PC-9 (cell line): ENCODE results near the gene CRADD. TPM values are rescaled to one million over a fixed set of nuclear protein-coding genes. Genes with fewer than 3 reads are reported as not detected.

ENCODE experiments used
- BruUV-seq: library from RNA; stranded (reverse); fragments of 400-500 nt; replicated peaks from 2 replicates; lab custom pipeline; 2021; lab: Mats Ljungman, UMichigan
- CTCF ChIA-PET: fragments of 300-600 bp; sonication (Branson Sonifier 250); formaldehyde crosslinking; loops from one replicate; lab custom pipeline; 2022; ENCODE audit warnings: antibody characterized with exemption; lab: Charles Lee
- POLR2A ChIA-PET: fragments of 300-600 bp; sonication (Branson Sonifier 250); formaldehyde crosslinking; loops from one replicate; lab custom pipeline; 2022; ENCODE audit warnings: antibody characterized with exemption; ENCODE audit not compliant: unreplicated experiment; lab: Charles Lee
- DNase-seq, 2 experiments: peaks; one replicate each; pipeline versions ENCODE4 v3.0.0 to v3.0.0-alpha.2; 2015 to 2022; ENCODE audit warnings: mixed read lengths in 1 of 2
- H2AFZ ChIP-seq: fragments of 200-600 bp; sonication (generic); 2 replicates; pipeline ENCODE4 v1.8.1; 2017; ENCODE audit warnings: antibody characterized with exemption
- H3F3A ChIP-seq: fragments of 200-600 bp; sonication (generic); 2 replicates; pipeline ENCODE4 v1.8.1; 2017; ENCODE audit warnings: antibody characterized with exemption, mild to moderate bottlenecking, low read depth; ENCODE audit not compliant: insufficient read depth
- H3K27ac ChIP-seq: fragments of 200-600 bp; sonication (generic); 2 replicates; pipeline ENCODE4 v1.6.1; 2016; ENCODE audit warnings: mixed run types
- H3K27me3 ChIP-seq: fragments of 200-600 bp; sonication (generic); 2 replicates; pipeline ENCODE4 v1.6.1; 2016; ENCODE audit warnings: low read depth, mixed run types; ENCODE audit not compliant: insufficient read depth
- H3K36me3 ChIP-seq: fragments of 200-600 bp; sonication (generic); 2 replicates; pipeline ENCODE4 v1.6.1; 2016; ENCODE audit warnings: low read depth, mixed run types
- H3K4me1 ChIP-seq: fragments of 200-600 bp; sonication (generic); replicated peaks from 2 replicates; pipeline ENCODE4 v1.6.1; 2016; ENCODE audit warnings: mixed run types; ENCODE audit not compliant: insufficient read depth
- H3K4me2 ChIP-seq: fragments of 200-600 bp; sonication (generic); 2 replicates; pipeline ENCODE4 v1.6.1; 2017; ENCODE audit warnings: mixed run types
- H3K4me3 ChIP-seq: fragments of 200-600 bp; sonication (generic); 2 replicates; pipeline ENCODE4 v1.6.1; 2016; ENCODE audit warnings: mixed run types
- H3K79me2 ChIP-seq: fragments of 200-600 bp; sonication (generic); 2 replicates; pipeline ENCODE4 v1.6.1; 2017; ENCODE audit warnings: low read depth, mixed run types
- H3K9me2 ChIP-seq: fragments of 200-600 bp; sonication (generic); 2 replicates; pipeline ENCODE4 v1.8.1; 2017; ENCODE audit warnings: mild to moderate bottlenecking; ENCODE audit not compliant: insufficient read depth
- H3K9me3 ChIP-seq: fragments of 200-600 bp; sonication (generic); 2 replicates; pipeline ENCODE4 v1.8.1; 2016; ENCODE audit warnings: low read depth; ENCODE audit not compliant: insufficient read depth
- H4K20me1 ChIP-seq: fragments of 200-600 bp; sonication (generic); 2 replicates; pipeline ENCODE4 v1.8.1; 2017; ENCODE audit not compliant: insufficient read depth
- CTCF ChIP-seq: fragments of 200-600 bp; sonication (generic); conservative IDR thresholded peaks from 2 replicates; pipeline ENCODE4 v1.6.1; 2017; ENCODE audit warnings: mixed run types, antibody characterized with exemption, mild to moderate bottlenecking, moderate library complexity
- EZH2 ChIP-seq: fragments of 200-600 bp; sonication (generic); IDR thresholded peaks from 2 replicates; pipeline ENCODE4 v1.8.0; 2017; ENCODE audit warnings: antibody characterized with exemption, low read depth
- intact Hi-C: fragments of 100-400 bp; cut with micrococcal nuclease; formaldehyde crosslinking; loops from one replicate; pipeline ENCODE4 v1.10.0; 2022; ENCODE audit not compliant: unreplicated experiment
- total RNA-seq: library from RNA; stranded (reverse); gene quantifications from 2 replicates; pipeline ENCODE4 v1.2.3, GENCODE V29; 2021

Gene CRADD
- total RNA-seq, 1 experiment from 2014 or later: 7.6 TPM

- H3K4me3 ChIP-seq: no peak overlapping the region
- BruUV-seq: no TSS peak
- H3K9me2 ChIP-seq: no peaks in the 10 kb centered on the region
- DNase-seq: no peak
- no peak overlapping the region for H3K4me2 ChIP-seq
- H2AFZ ChIP-seq: no peak overlapping the region
- H3K4me1 ChIP-seq: no peaks in the 10 kb centered on the region
- intact Hi-C loops: no loop called here
- H3K36me3 ChIP-seq: no peaks in the 10 kb centered on the region
- CTCF ChIA-PET: no interaction called here
- H3K9me3 ChIP-seq: no peaks in the 10 kb centered on the region
- no peaks in the 10 kb centered on the region for H3K79me2 ChIP-seq
- POLR2A ChIA-PET: no interaction called here
- no peak overlapping the region for H3K27ac ChIP-seq
- H4K20me1 ChIP-seq: no peaks in the 10 kb centered on the region; the same call in 1 of the 2 replicates
- H3F3A ChIP-seq: no peaks in the 10 kb centered on the region
- H3K27me3 ChIP-seq: no peaks in the 10 kb centered on the region
- TF ChIP-seq CTCF (no peak), EZH2 (no peak)
Measured at GRCh38 chr12:93836620-93837260, 159.6 kb downstream of the CRADD start.

GRCh38 chr12:93838193-93838592, 161.0 kb downstream of the CRADD start:
- H3K27ac ChIP-seq: no peak overlapping the region
- H3K9me3 ChIP-seq: no peaks in the 10 kb centered on the region
- no peaks in the 10 kb centered on the region for H4K20me1 ChIP-seq
- no peaks in the 10 kb centered on the region for H3K36me3 ChIP-seq
- no peak for TF ChIP-seq EZH2
- TF ChIP-seq CTCF: no peak
- H3K4me1 ChIP-seq: no peaks in the 10 kb centered on the region
- ChIA-PET POLR2A (no interaction called here), CTCF (no interaction called here)
- H3K9me2 ChIP-seq: no peaks in the 10 kb centered on the region
- H3K27me3 ChIP-seq: no peaks in the 10 kb centered on the region
- H2AFZ ChIP-seq: no peak overlapping the region
- H3K4me2 ChIP-seq: no peak overlapping the region
- no TSS peak for BruUV-seq
- H3K4me3 ChIP-seq: no peak overlapping the region
- DNase-seq: no peak
- H3K79me2 ChIP-seq: no peaks in the 10 kb centered on the region
- H3F3A ChIP-seq: no peaks in the 10 kb centered on the region
- intact Hi-C loops: no loop called here

- Histone ChIP-seq H3F3A (no peaks in the 10 kb centered on the region), H3K36me3 (no peaks in the 10 kb centered on the region), H3K4me2 (no peak overlapping the region), H3K4me1 (no peaks in the 10 kb centered on the region), H3K27ac (no peak overlapping the region), H4K20me1 (no peaks in the 10 kb centered on the region), H3K79me2 (no peaks in the 10 kb centered on the region), H3K4me3 (no peak overlapping the region), H3K27me3 (no peaks in the 10 kb centered on the region), H2AFZ (no peak overlapping the region), H3K9me2 (no peaks in the 10 kb centered on the region), H3K9me3 (no peaks in the 10 kb centered on the region)
- BruUV-seq: no TSS peak
- intact Hi-C loops: no loop called here
- ChIA-PET POLR2A (no interaction called here), CTCF (no interaction called here)
- DNase-seq: no peak
- TF ChIP-seq EZH2 (no peak), CTCF (no peak)
Measured at GRCh38 chr12:93839064-93839463, 161.9 kb downstream of the CRADD start.
